ENCODE data around the gene BEST1. TPM values are rescaled to one million over a fixed set of nuclear protein-coding genes. Genes with fewer than 3 reads are reported as not detected.
"Not testable (repeated sequence)": the region's sequence is repeated elsewhere in the genome, so short reads cannot be mapped to it uniquely, and the experiment has no call there.

The BEST1 gene
- total RNA-seq, 1 experiment from 2014 or later = 0.17 TPM

DNA sequence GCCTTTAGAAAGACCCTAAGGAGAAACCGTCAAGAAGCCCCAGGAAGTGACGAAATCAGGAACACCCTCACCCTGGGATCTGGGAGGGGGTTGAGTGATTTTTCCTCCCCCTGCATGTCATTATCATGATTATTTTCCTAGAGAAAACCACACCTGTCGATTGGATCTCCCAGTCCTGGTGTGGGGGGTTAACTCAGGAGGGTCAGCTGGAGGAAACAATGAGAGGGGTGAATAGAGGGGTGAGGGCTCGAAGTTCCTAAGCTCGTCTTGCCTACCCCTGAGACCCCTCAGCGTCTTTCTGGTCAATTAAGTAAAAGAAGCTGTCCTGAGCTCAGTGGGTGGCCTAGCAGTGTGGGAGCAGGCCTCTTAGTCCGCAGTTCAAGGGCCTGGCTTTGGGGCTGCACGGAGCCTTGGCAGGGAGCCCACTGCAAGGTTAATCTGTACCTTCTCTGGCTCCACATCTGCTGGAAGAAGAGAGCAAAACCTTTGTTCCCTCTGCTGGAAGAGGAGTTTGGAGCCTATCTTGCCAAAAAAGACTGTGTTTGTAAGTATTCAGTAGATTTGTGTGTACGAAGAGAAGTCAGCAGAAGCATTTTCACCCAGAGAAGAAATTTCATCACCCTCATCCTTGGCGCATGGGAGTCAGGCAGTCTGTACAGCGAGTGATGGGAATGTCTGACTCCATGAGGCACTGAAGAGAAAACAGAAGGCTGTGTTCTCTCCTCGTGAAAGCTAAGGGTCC is 51.5 kb downstream of the BEST1 start:
- CTCF ChIA-PET = interaction anchor here (1.4 to 1.6 kb wide), 3 partner anchors 78 to 103 kb away, joined by 4 to 6 read pairs (median 5); no protein-coding TSS in a partner anchor
- no peak overlapping the region for H3K4me3 Mint-ChIP-seq
- POLR2A ChIA-PET = no interaction called here
- H3K27me3 Mint-ChIP-seq (ENCODE audit: low read depth) = no peaks in the 10 kb centered on the region; the same call in none of the 2 replicates
- TF ChIP-seq GABPB1 (CRISPR knock-in tag; IDR thresholded peaks at IDR 0.05) = peak; percentile 84
- TF ChIP-seq, protein P1, sequence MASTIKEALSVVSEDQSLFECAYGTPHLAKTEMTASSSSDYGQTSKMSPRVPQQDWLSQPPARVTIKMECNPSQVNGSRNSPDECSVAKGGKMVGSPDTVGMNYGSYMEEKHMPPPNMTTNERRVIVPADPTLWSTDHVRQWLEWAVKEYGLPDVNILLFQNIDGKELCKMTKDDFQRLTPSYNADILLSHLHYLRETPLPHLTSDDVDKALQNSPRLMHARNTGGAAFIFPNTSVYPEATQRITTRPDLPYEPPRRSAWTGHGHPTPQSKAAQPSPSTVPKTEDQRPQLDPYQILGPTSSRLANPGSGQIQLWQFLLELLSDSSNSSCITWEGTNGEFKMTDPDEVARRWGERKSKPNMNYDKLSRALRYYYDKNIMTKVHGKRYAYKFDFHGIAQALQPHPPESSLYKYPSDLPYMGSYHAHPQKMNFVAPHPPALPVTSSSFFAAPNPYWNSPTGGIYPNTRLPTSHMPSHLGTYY (CRISPR knock-in tag; IDR thresholded peaks at IDR 0.05) = no peak
- no peak overlapping the region for H3K27ac Mint-ChIP-seq
- ATAC-seq (peak; percentile 43), DNase-seq (ENCODE audit: low spot score) (no peak)
- H3K36me3 Mint-ChIP-seq = peaks cover 17% of the 10 kb centered on the region
- peaks cover 14% of the 10 kb centered on the region for H3K9me3 Mint-ChIP-seq
- peaks cover 23% of the 10 kb centered on the region for H3K4me1 Mint-ChIP-seq

DNA sequence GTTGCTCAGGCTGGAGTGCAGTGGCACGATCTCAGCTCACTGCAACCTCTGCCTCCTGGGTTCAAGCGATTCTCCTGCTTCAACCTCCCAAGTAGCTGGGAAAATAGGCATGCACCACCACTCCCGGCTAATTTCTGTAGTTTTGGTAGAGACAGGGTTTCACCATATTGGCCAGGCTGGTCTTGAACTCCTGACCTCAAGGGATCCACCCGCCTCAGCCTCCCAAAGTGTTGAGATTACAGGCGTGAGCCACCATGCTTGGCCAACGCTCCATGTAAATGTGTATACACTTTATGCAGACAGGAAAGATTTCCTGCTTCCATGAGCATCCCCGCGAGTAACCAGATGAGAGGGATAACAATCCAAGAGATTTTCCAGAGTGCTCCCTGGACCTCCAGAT is 52.1 kb downstream of the BEST1 start:
- ATAC-seq; H3K27ac Mint-ChIP-seq; DNase-seq (ENCODE audit: low spot score); H3K27me3 Mint-ChIP-seq (ENCODE audit: low read depth); POLR2A ChIA-PET; H3K4me3 Mint-ChIP-seq: not testable (repeated sequence)
- H3K4me1 Mint-ChIP-seq = peaks cover 23% of the 10 kb centered on the region
- H3K9me3 Mint-ChIP-seq = peaks cover 14% of the 10 kb centered on the region
- peaks cover 17% of the 10 kb centered on the region for H3K36me3 Mint-ChIP-seq
- CTCF ChIA-PET = interaction anchor here (1.4 to 1.6 kb wide), 3 partner anchors 78 to 104 kb away, joined by 4 to 6 read pairs (median 5); no protein-coding TSS in a partner anchor

DNA sequence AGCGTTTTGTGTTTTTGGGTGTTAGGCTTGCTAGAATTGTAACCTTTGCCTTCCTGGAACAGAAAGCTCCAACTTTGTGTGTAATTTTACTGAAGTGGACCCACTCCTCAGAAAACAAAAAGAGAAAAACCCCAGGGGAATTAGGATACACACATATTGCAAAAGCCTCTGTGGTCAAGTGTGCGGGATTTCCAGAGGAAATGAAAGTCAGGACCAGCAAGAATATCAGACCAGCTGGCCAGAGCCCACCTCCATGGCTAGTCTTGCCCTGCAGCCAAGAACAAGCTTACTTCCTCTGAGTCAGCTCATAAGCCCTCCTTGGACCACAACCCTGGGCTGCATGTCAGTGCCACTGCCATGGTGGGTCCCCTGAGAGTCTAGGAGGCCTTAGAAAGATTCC is 54.3 kb downstream of the BEST1 start:
- Mint-ChIP-seq H3K27me3 (ENCODE audit: low read depth) (no peaks in the 10 kb centered on the region; the same call in none of the 2 replicates), H3K4me3 (no peak overlapping the region), H3K36me3 (peaks cover 5% of the 10 kb centered on the region), H3K27ac (no peak overlapping the region), H3K9me3 (peaks cover 6% of the 10 kb centered on the region), H3K4me1 (peaks cover 14% of the 10 kb centered on the region)
- CTCF ChIA-PET = interaction anchor here (1.5 kb wide), 1 partner anchor 78 kb away, joined by 4 read pairs; no protein-coding TSS in a partner anchor
- POLR2A ChIA-PET = no interaction called here
- DNase-seq (ENCODE audit: low spot score) = no peak
- ATAC-seq = no peak
- TF ChIP-seq, protein P2, sequence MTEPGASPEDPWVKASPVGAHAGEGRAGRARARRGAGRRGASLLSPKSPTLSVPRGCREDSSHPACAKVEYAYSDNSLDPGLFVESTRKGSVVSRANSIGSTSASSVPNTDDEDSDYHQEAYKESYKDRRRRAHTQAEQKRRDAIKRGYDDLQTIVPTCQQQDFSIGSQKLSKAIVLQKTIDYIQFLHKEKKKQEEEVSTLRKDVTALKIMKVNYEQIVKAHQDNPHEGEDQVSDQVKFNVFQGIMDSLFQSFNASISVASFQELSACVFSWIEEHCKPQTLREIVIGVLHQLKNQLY (CRISPR knock-in tag; IDR thresholded peaks at IDR 0.05) = no peak
- TF ChIP-seq, protein P3, sequence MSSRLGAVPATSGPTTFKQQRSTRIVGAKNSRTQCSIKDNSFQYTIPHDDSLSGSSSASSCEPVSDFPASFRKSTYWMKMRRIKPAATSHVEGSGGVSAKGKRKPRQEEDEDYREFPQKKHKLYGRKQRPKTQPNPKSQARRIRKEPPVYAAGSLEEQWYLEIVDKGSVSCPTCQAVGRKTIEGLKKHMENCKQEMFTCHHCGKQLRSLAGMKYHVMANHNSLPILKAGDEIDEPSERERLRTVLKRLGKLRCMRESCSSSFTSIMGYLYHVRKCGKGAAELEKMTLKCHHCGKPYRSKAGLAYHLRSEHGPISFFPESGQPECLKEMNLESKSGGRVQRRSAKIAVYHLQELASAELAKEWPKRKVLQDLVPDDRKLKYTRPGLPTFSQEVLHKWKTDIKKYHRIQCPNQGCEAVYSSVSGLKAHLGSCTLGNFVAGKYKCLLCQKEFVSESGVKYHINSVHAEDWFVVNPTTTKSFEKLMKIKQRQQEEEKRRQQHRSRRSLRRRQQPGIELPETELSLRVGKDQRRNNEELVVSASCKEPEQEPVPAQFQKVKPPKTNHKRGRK (CRISPR knock-in tag; IDR thresholded peaks at IDR 0.05; ENCODE audit: borderline replicate concordance) = no peak
- no peak for TF ChIP-seq CREB1 (CRISPR knock-in tag; IDR thresholded peaks at IDR 0.05)
- TF ChIP-seq GRHL2 (CRISPR knock-in tag; IDR thresholded peaks at IDR 0.05; ENCODE audit: insufficient replicate concordance, severe bottlenecking) = no peak
- TF ChIP-seq RORB (CRISPR knock-in tag; IDR thresholded peaks at IDR 0.05) = no peak
- no peak for TF ChIP-seq MXD4 (CRISPR knock-in tag; IDR thresholded peaks at IDR 0.05; ENCODE audit: borderline replicate concordance)
- TF ChIP-seq, protein P4, sequence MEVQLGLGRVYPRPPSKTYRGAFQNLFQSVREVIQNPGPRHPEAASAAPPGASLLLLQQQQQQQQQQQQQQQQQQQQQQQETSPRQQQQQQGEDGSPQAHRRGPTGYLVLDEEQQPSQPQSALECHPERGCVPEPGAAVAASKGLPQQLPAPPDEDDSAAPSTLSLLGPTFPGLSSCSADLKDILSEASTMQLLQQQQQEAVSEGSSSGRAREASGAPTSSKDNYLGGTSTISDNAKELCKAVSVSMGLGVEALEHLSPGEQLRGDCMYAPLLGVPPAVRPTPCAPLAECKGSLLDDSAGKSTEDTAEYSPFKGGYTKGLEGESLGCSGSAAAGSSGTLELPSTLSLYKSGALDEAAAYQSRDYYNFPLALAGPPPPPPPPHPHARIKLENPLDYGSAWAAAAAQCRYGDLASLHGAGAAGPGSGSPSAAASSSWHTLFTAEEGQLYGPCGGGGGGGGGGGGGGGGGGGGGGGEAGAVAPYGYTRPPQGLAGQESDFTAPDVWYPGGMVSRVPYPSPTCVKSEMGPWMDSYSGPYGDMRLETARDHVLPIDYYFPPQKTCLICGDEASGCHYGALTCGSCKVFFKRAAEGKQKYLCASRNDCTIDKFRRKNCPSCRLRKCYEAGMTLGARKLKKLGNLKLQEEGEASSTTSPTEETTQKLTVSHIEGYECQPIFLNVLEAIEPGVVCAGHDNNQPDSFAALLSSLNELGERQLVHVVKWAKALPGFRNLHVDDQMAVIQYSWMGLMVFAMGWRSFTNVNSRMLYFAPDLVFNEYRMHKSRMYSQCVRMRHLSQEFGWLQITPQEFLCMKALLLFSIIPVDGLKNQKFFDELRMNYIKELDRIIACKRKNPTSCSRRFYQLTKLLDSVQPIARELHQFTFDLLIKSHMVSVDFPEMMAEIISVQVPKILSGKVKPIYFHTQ (CRISPR knock-in tag; IDR thresholded peaks at IDR 0.05) = no peak
- TF ChIP-seq, protein P5, sequence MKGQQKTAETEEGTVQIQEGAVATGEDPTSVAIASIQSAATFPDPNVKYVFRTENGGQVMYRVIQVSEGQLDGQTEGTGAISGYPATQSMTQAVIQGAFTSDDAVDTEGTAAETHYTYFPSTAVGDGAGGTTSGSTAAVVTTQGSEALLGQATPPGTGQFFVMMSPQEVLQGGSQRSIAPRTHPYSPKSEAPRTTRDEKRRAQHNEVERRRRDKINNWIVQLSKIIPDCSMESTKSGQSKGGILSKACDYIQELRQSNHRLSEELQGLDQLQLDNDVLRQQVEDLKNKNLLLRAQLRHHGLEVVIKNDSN (CRISPR knock-in tag; IDR thresholded peaks at IDR 0.05) = no peak

Data from WTC11 (cell line).